Right cardiac atrium (tissue), 5 donors: Measurements from ENCODE around the gene ELN. TPM values are rescaled to one million over a fixed set of nuclear protein-coding genes. Genes with fewer than 3 reads are reported as not detected.

Experiments
- ATAC-seq, 2 donors: fragments of 200-7000 bp; cut with Tn5 transposase; one replicate each; pipeline versions ENCODE4 v1.8.0 to v1.9.1; 2020; ENCODE audit warnings: moderate library complexity in 2 of 2, mild to moderate bottlenecking in 1 of 2
- DNase-seq, 3 donors: peaks; one replicate each; pipeline ENCODE4 v3.0.0-alpha.2; 2020
- H3K27ac ChIP-seq: one replicate; pipeline ENCODE4 v1.5.1; 2013; ENCODE audit warnings: mild to moderate bottlenecking, low read length, control low read depth, moderate library complexity
- H3K27me3 ChIP-seq: one replicate; pipeline ENCODE4 v1.6.1; 2013; ENCODE audit not compliant: control insufficient read depth, insufficient read depth
- H3K4me1 ChIP-seq: one replicate; pipeline ENCODE4 v1.6.1; 2013; ENCODE audit warnings: low read length; ENCODE audit not compliant: control insufficient read depth, insufficient read depth
- H3K4me3 ChIP-seq: one replicate; pipeline ENCODE4 v1.5.1; 2013; ENCODE audit warnings: low read length, control low read depth
- H3K9me3 ChIP-seq: one replicate; pipeline ENCODE4 v1.6.1; 2013; ENCODE audit warnings: low read length; ENCODE audit not compliant: control insufficient read depth
- WGBS: extraction: QIAGEN DNeasy Blood & Tissue Kit; methylation state at CpG from one replicate; pipeline ENCODE4 v1.1.7; 2013; 5-methylcytosine and 5-hydroxymethylcytosine counted together
- intact Hi-C, 4 donors: fragments of 100-400 bp; cut with DNase I; formaldehyde crosslinking; loops; one replicate each; pipeline versions ENCODE4 v1.11.0 to v1.14.0; 2022 to 2023
- polyA plus RNA-seq: library from polyadenylated mRNA; stranded (reverse); fragments of 200-250 nt; gene quantifications from one replicate; pipeline ENCODE4 v1.2.3, GENCODE V29; 2013
- total RNA-seq, 4 donors: library from RNA; stranded (reverse); fragmentation: NEBNext Ultra II Directional; extraction: Animal tissue kit (Norgen Biotek cat#: 25700); gene quantifications; one replicate each; pipeline ENCODE4 v1.2.1, GENCODE V29; 2021
- donor health status: healthy with polysubstance abuse.
- donor health status: DM: no; HTN: yes; CAD: no.
- donor health status: DM: no; HTN: no; CAD: no.
- donor health status: DM: no; HTN: yes; CAD: no; lungs with severe emphysema.
- donor health status: DM: yes; HTN: yes; CAD: no.

ELN gene
- total and polyA plus RNA-seq, 5 donors: 73.4 to 323 (median 115) TPM

GRCh38 chr7:73999664-74000435 is 28.1 kb upstream of the ELN start:
- Histone ChIP-seq H3K4me1 (no peaks in the 10 kb centered on the region), H3K4me3 (no peak overlapping the region), H3K27ac (no peak overlapping the region), H3K9me3 (no peaks in the 10 kb centered on the region), H3K27me3 (no peaks in the 10 kb centered on the region)
- WGBS: 45% methylated on average over 26 of the region's 26 CpGs
- ATAC-seq (peak; percentile 75 to 76), DNase-seq (peak; percentile 82 to 91 (median 90))
- intact Hi-C loops: loop anchor here in 1 of 4 donors (10.0 kb wide), 1 partner anchor 105 kb away; no protein-coding TSS in a partner anchor

DNA sequence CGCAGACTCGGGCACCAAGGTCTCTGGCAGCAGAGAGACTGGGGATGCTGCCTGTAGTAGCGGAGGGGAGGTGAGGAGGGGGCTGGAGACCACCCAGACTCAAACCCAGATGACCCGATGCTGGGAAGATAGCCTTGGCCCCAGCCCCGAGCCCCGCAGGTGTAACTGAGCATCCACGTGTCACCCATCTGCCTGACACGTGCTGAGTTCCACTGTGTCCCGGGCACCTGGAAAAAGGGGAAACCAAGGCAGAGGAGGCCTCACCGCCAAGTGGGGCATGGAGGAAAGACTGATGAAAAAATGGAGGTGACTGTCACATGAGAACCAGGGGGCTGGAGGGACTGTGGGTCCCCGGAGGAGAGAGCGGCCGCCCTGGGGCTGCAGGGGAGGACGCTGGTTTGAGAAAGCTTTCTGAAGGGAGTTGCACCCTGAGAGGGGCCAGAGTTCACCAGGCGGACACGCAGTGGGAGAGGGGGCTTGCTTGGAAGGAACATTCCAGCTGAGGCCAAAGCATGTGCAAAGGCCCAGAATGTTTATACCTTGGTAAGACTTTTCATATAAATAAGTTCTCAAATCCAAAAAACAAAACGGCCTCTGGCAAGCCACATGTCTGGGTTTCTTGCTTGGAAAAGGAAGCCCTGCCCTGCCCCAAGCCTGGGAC is 27.4 kb upstream of the ELN start:
- Histone ChIP-seq H3K27me3 (no peaks in the 10 kb centered on the region), H3K4me3 (no peak overlapping the region), H3K9me3 (no peaks in the 10 kb centered on the region), H3K27ac (no peak overlapping the region), H3K4me1 (no peaks in the 10 kb centered on the region)
- ATAC-seq: no peak
- WGBS: 89% methylated on average over 17 of the region's 17 CpGs
- intact Hi-C loops: no loop called here
- DNase-seq: peak in 2 of 3 donors; percentile 47 to 57

DNA sequence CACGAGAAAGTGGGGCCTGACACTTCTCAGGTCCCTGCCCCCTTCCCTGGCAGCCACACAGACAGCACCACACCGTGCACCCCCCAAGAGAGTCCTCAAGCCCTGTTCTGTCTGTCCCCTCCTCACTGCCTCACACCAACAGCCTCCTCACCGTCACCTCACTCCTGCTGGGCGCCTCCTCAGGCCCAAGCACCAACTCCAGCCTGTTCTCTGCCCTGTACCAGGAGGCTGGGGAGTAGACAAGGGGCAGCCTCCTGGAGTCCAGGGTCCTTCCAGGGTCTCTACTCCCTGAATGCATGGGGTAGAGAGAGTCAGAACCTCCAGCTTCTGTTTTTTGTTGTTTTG is 26.9 kb upstream of the ELN start:
- ATAC-seq: no peak

GRCh38 chr7:74002474-74003017 is 25.4 kb upstream of the ELN start:
- WGBS: 50% methylated on average over 16 of the region's 16 CpGs
- Histone ChIP-seq H3K27ac (no peak overlapping the region), H3K9me3 (no peaks in the 10 kb centered on the region), H3K4me1 (peaks cover 3% of the 10 kb centered on the region), H3K27me3 (no peaks in the 10 kb centered on the region), H3K4me3 (no peak overlapping the region)
- peak; percentile 63 to 85 for ATAC-seq
- intact Hi-C loops: no loop called here
- DNase-seq: peak; percentile 72 to 85 (median 82)

More for the DNA sequence above, 26.9 kb upstream of the ELN start:
- Histone ChIP-seq H3K27me3 (no peaks in the 10 kb centered on the region), H3K27ac (no peak overlapping the region), H3K4me1 (no peaks in the 10 kb centered on the region), H3K9me3 (no peaks in the 10 kb centered on the region), H3K4me3 (no peak overlapping the region)
- WGBS: 73% methylated on average over 4 of the region's 4 CpGs
- DNase-seq: peak in 2 of 3 donors; percentile 37 to 40
- intact Hi-C loops: no loop called here

GRCh38 chr7:74003621-74004020 is 24.4 kb upstream of the ELN start:
- no peaks in the 10 kb centered on the region for H3K9me3 ChIP-seq
- H3K4me3 ChIP-seq: no peak overlapping the region
- ATAC-seq (no peak), DNase-seq (peak in 2 of 3 donors; percentile 36 to 43)
- peaks cover 3% of the 10 kb centered on the region for H3K4me1 ChIP-seq
- intact Hi-C loops: no loop called here
- 87% methylated on average over 8 of the region's 8 CpGs for WGBS
- H3K27me3 ChIP-seq: no peaks in the 10 kb centered on the region
- no peak overlapping the region for H3K27ac ChIP-seq

DNA sequence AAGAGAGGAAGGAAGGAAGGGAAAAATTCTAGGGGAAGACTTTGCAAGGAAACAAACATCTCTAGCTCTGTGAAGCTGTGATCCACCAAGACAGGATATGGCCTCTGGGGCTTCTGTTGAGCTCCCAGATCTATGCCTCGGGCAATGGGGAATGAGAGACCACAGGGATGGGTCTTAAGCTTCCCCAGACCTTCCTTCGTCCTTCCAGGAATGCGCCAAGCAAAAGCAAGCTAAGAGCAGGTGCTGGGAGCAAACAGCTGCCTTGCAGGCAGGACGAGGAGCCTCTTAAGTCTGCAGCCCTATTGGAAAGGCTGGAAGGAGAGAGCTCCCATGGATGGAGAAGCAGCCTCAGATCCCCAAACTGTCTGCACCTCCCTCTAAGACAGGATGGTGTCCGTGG is 21.9 kb upstream of the ELN start:
- peak in 1 of 3 donors; percentile 20 for DNase-seq
- 74% methylated on average over 5 of the region's 5 CpGs for WGBS
- peaks cover 3% of the 10 kb centered on the region for H3K4me1 ChIP-seq
- no peaks in the 10 kb centered on the region for H3K9me3 ChIP-seq
- no peaks in the 10 kb centered on the region for H3K27me3 ChIP-seq
- H3K4me3 ChIP-seq: no peak overlapping the region
- no peak overlapping the region for H3K27ac ChIP-seq
- intact Hi-C loops: no loop called here
- no peak for ATAC-seq

- Histone ChIP-seq H3K27me3 (no peaks in the 10 kb centered on the region), H3K27ac (no peak overlapping the region), H3K4me1 (peaks cover 3% of the 10 kb centered on the region), H3K9me3 (no peaks in the 10 kb centered on the region), H3K4me3 (no peak overlapping the region)
- WGBS: 53% methylated on average over 12 of the region's 12 CpGs
- intact Hi-C loops: no loop called here
- peak; percentile 44 to 63 for ATAC-seq
- DNase-seq: peak in 2 of 3 donors; percentile 56 to 70
Observed at GRCh38 chr7:74006451-74007241, 21.3 kb upstream of the ELN start.

DNA sequence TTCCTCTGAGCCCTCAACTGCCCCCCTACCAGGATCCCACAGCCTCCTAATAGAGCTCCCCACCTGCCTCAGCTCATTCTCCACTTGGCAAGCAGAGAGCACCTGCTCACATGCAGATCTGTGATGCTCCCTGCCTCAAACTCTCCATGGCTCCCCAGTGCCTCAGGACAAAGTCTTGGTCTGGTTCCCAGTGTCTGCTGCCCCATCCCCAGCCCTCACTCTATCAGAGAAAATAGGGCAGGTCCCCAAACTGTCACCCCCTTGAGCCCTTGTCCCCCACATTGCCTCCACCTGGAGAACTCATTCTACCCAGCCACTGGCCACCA is 20.8 kb upstream of the ELN start:
- ATAC-seq: no peak
- no peak overlapping the region for H3K27ac ChIP-seq
- intact Hi-C loops: no loop called here

DNA sequence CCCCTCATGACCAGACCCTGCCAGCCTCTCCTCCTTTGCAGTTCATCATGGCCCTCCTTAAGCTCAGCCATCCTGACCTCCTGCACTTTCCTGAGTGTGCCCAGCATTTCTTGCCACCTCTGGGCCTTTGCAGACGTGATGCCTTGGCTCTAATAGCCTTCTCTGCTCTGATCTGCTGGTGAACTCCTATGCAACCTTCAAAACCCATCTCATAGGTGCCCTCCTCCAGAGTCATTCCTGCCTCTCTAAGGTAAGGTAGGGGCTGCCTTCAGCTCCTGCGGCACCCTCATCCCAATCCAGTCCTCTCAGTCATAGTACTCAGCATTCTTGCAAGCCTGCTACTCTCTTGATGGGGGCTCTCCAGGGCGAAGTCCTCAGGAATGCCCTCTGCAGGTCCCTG is 19.3 kb upstream of the ELN start:
- Histone ChIP-seq H3K4me3 (no peak overlapping the region), H3K27me3 (no peaks in the 10 kb centered on the region), H3K27ac (no peak overlapping the region), H3K4me1 (peaks cover 3% of the 10 kb centered on the region), H3K9me3 (no peaks in the 10 kb centered on the region)
- DNase-seq (peak in 2 of 3 donors; percentile 2 to 3), ATAC-seq (no peak)
- 93% methylated on average over 3 of the region's 3 CpGs for WGBS
- intact Hi-C loops: no loop called here

More for the DNA sequence above, 20.8 kb upstream of the ELN start:
- Histone ChIP-seq H3K9me3 (no peaks in the 10 kb centered on the region), H3K4me1 (peaks cover 3% of the 10 kb centered on the region), H3K27me3 (no peaks in the 10 kb centered on the region), H3K4me3 (no peak overlapping the region)
- DNase-seq: peak in 1 of 3 donors; percentile 18

DNA sequence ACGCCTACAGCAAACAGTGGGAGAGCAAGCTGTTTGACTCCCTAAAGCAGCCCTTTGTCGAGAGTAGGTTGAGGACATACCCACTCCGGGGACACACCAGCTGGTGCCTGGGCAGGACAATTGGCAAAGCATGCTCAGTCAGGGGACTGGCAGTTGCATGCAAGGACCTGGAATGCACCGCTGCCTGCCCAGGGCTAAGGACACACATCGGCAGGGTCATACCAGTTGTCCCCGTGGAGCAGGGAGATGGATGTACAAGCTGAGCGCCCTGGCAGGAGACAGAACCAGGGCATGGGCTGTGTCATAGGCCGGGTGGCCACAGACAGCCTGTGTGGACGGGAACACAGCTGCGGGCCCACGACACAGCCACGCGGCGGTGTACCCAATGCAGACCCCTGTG is 18.3 kb upstream of the ELN start:
- peak in 2 of 3 donors; percentile 40 to 46 for DNase-seq
- no peak for ATAC-seq
- H3K27me3 ChIP-seq: no peaks in the 10 kb centered on the region
- 90% methylated on average over 14 of the region's 14 CpGs for whole genome bisulfite sequencing
- no peak overlapping the region for H3K4me3 ChIP-seq
- no peaks in the 10 kb centered on the region for H3K9me3 ChIP-seq
- peaks cover 3% of the 10 kb centered on the region for H3K4me1 ChIP-seq
- no peak overlapping the region for H3K27ac ChIP-seq
- intact Hi-C loops: no loop called here

DNA sequence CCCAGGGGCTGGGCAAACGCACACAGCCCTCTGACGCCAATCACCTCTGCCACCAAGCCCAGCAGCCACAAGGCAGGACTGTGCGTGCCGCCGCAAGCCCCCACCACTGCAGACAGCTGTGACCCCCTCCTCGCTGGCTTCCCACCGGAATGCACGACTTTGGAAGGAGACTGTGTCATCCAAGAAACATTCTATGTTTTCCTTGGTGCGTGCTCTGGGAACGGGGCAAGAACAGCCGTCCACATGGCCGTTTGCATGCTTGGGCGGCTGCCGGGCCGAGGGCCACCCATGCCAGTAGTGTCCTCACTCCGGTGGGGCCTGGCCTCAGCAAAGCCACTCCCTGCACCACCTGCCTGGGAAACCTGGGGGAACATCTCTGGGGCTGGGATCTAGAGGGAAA is 17.6 kb upstream of the ELN start:
- intact Hi-C loops: no loop called here
- 63% methylated on average over 16 of the region's 16 CpGs for WGBS
- ATAC-seq (no peak), DNase-seq (peak in 2 of 3 donors; percentile 61 to 69)
- Histone ChIP-seq H3K4me3 (no peak overlapping the region), H3K27me3 (no peaks in the 10 kb centered on the region), H3K9me3 (no peaks in the 10 kb centered on the region), H3K4me1 (peaks cover 3% of the 10 kb centered on the region), H3K27ac (no peak overlapping the region)
